H1 (cell line): ENCODE results near the gene CEBPB. TPM values are rescaled to one million over a fixed set of nuclear protein-coding genes. Genes with fewer than 3 reads are reported as not detected.

Source experiments
- CTCF ChIA-PET: fragments of 300-600 bp; sonication (Branson Sonifier 250); formaldehyde crosslinking; loops from one replicate; lab custom pipeline; 2021; ENCODE audit not compliant: partially characterized antibody; lab: Charles Lee
- POLR2A ChIA-PET: fragments of 300-600 bp; sonication (Branson Sonifier 250); formaldehyde crosslinking; loops from one replicate; lab custom pipeline; 2021; ENCODE audit warnings: inconsistent platforms; ENCODE audit not compliant: partially characterized antibody; lab: Charles Lee
- DNase-seq, 2 experiments: peaks; one replicate each; pipeline versions ENCODE4 v3.0.0 to v3.0.0-alpha.2; 2010 to 2022; ENCODE audit warnings: low spot score in 2 of 2, low read depth in 1 of 2, mixed read lengths in 1 of 2
- FAIRE-seq: peaks from 2 replicates; lab custom pipeline; 2011; peaks lifted over from hg19 to GRCh38; lab: Jason Lieb, UNC
- H2AFZ ChIP-seq: 2 replicates; pipeline ENCODE4 v1.8.1; 2012; ENCODE audit warnings: low read length, inconsistent platforms
- H2AK5ac ChIP-seq: 2 replicates; pipeline ENCODE4 v1.6.1; 2013; ENCODE audit warnings: low read depth, low read length
- H2BK120ac ChIP-seq: replicated peaks from 2 replicates; pipeline ENCODE3; 2013; ENCODE audit warnings: low read depth, low read length, inconsistent platforms
- H2BK12ac ChIP-seq: 2 replicates; pipeline ENCODE4 v1.6.1; 2013; ENCODE audit warnings: low read depth, low read length
- H2BK15ac ChIP-seq: 2 replicates; pipeline ENCODE4 v1.6.1; 2013; ENCODE audit warnings: low read length
- H2BK20ac ChIP-seq: 2 replicates; pipeline ENCODE4 v1.6.1; 2013; ENCODE audit warnings: low read length
- H2BK5ac ChIP-seq: 2 replicates; pipeline ENCODE4 v1.6.1; 2013; ENCODE audit warnings: low read depth, low read length
- H3K14ac ChIP-seq: 2 replicates; pipeline ENCODE4 v1.6.1; 2013; ENCODE audit warnings: inconsistent platforms; ENCODE audit not compliant: insufficient read length
- H3K18ac ChIP-seq: 2 replicates; pipeline ENCODE4 v1.6.1; 2013; ENCODE audit warnings: low read length; ENCODE audit errors: extremely low read depth
- H3K23ac ChIP-seq: 2 replicates; pipeline ENCODE4 v1.6.1; 2013; ENCODE audit warnings: inconsistent platforms; ENCODE audit not compliant: insufficient read length
- H3K23me2 ChIP-seq: 2 replicates; pipeline ENCODE4 v1.6.1; 2013; ENCODE audit warnings: low read depth, low read length
- H3K27ac ChIP-seq: 2 replicates; pipeline ENCODE4 v1.6.1; 2011; ENCODE audit warnings: low read depth, low read length, inconsistent platforms
- H3K27me3 ChIP-seq, 4 experiments: replicated peaks in 1 of 4; 1 replicate in 1 of 4; 2 replicates in 3 of 4; pipeline versions ENCODE4 v1.6.1 to v1.8.1; 2011 to 2013; ENCODE audit warnings: low read length in 3 of 4, mild to moderate bottlenecking in 3 of 4, inconsistent platforms in 2 of 4, mixed read lengths in 2 of 4, moderate library complexity in 1 of 4; ENCODE audit not compliant: control insufficient read depth in 3 of 4, insufficient read depth in 3 of 4; ENCODE audit errors: extremely low read depth in 1 of 4
- H3K36me3 ChIP-seq, 4 experiments: 2 replicates each; pipeline versions ENCODE4 v1.6.1 to v1.8.1; 2011 to 2013; ENCODE audit warnings: mild to moderate bottlenecking in 4 of 4, low read length in 3 of 4, moderate library complexity in 2 of 4, control low read depth in 1 of 4, inconsistent platforms in 1 of 4; ENCODE audit not compliant: insufficient read depth in 4 of 4, control insufficient read depth in 2 of 4
- H3K4ac ChIP-seq: replicated peaks from 2 replicates; pipeline ENCODE3; 2013; ENCODE audit warnings: low read length, low read depth, mixed read lengths, inconsistent platforms; ENCODE audit not compliant: insufficient read length
- H3K4me1 ChIP-seq, 4 experiments: replicated peaks in 1 of 4; 1 replicate in 1 of 4; 2 replicates in 3 of 4; pipeline versions ENCODE4 v1.6.1 to v1.8.1; 2011 to 2013; ENCODE audit warnings: low read length in 3 of 4, inconsistent platforms in 2 of 4, mixed read lengths in 1 of 4; ENCODE audit not compliant: insufficient read depth in 4 of 4, control insufficient read depth in 3 of 4
- H3K4me2 ChIP-seq, 2 experiments: 2 replicates each; pipeline versions ENCODE4 v1.6.1 to v1.8.1; 2011 to 2013; ENCODE audit warnings: low read depth in 2 of 2, low read length in 2 of 2, control low read depth in 1 of 2, inconsistent platforms in 1 of 2, mild to moderate bottlenecking in 1 of 2; ENCODE audit not compliant: insufficient read depth in 1 of 2
- H3K4me3 ChIP-seq, 4 experiments: fragments of 200-600, 300-600 bp in 1 of 4; sonication (generic), shearing (Covaris generic), sonication (Bioruptor Twin) in 1 of 4; 2 replicates each; pipeline versions ENCODE4 v1.5.1 to v1.8.1; 2011 to 2016; ENCODE audit warnings: low read length in 4 of 4, low read depth in 3 of 4, control low read depth in 2 of 4, inconsistent platforms in 2 of 4, mild to moderate bottlenecking in 2 of 4, mixed read lengths in 1 of 4, moderate library complexity in 1 of 4; ENCODE audit not compliant: insufficient read depth in 2 of 4; ENCODE audit errors: extremely low read depth in 1 of 4
- H3K56ac ChIP-seq: replicated peaks from 2 replicates; pipeline ENCODE3; 2013; ENCODE audit warnings: low read depth, mild to moderate bottlenecking, mixed read lengths, low read length, inconsistent platforms; ENCODE audit not compliant: insufficient read length
- H3K79me1 ChIP-seq: 2 replicates; pipeline ENCODE4 v1.6.1; 2013; ENCODE audit warnings: low read depth, low read length, control low read depth
- H3K79me2 ChIP-seq, 2 experiments: 2 replicates each; pipeline versions ENCODE4 v1.6.1 to v1.8.1; 2012 to 2013; ENCODE audit warnings: low read length in 2 of 2, mild to moderate bottlenecking in 2 of 2, inconsistent platforms in 1 of 2; ENCODE audit not compliant: insufficient read depth in 2 of 2, control insufficient read depth in 1 of 2
- H3K9ac ChIP-seq, 4 experiments: replicated peaks in 1 of 4; 1 replicate in 1 of 4; 2 replicates in 3 of 4; pipeline versions ENCODE4 v1.6.1 to v1.8.1; 2011 to 2013; ENCODE audit warnings: low read depth in 3 of 4, low read length in 3 of 4, control low read depth in 2 of 4, mild to moderate bottlenecking in 2 of 4, moderate library complexity in 2 of 4, inconsistent platforms in 1 of 4; ENCODE audit errors: extremely low read depth in 1 of 4
- H3K9me3 ChIP-seq, 2 experiments: 2 replicates each; pipeline versions ENCODE4 v1.6.1 to v1.8.1; 2012 to 2013; ENCODE audit warnings: mild to moderate bottlenecking in 2 of 2, moderate library complexity in 2 of 2, control low read depth in 1 of 2, inconsistent platforms in 1 of 2, low read depth in 1 of 2, low read length in 1 of 2, mixed read lengths in 1 of 2; ENCODE audit not compliant: insufficient read depth in 2 of 2
- H4K20me1 ChIP-seq, 2 experiments: replicated peaks in 1 of 2; 2 replicates each; pipeline versions ENCODE3 to v1.8.1; 2011 to 2013; ENCODE audit warnings: inconsistent platforms in 2 of 2, low read length in 2 of 2, mild to moderate bottlenecking in 1 of 2; ENCODE audit not compliant: insufficient read depth in 2 of 2, control insufficient read depth in 1 of 2
- H4K5ac ChIP-seq: 2 replicates; pipeline ENCODE4 v1.6.1; 2013; ENCODE audit warnings: low read length, low read depth, mixed read lengths, inconsistent platforms; ENCODE audit not compliant: insufficient read length
- H4K8ac ChIP-seq: 2 replicates; pipeline ENCODE4 v1.8.0; 2013; ENCODE audit warnings: mild to moderate bottlenecking, moderate library complexity, low read length, inconsistent platforms; ENCODE audit not compliant: insufficient read depth; ENCODE audit errors: extremely low read depth
- H4K91ac ChIP-seq: replicated peaks from 2 replicates; pipeline ENCODE3; 2013; ENCODE audit warnings: low read length, mixed read lengths, inconsistent platforms; ENCODE audit not compliant: insufficient read length
- RAD21 ChIP-seq, 2 experiments: IDR thresholded peaks in 1 of 2; conservative IDR thresholded peaks in 1 of 2; 2 replicates each; pipeline ENCODE4 v1.6.1; 2011; ENCODE audit warnings: low read depth in 2 of 2, low read length in 2 of 2, improper control_type of control experiment in 1 of 2, inconsistent platforms in 1 of 2, mild to moderate bottlenecking in 1 of 2, moderate library complexity in 1 of 2
- WGBS, 2 experiments: shearing (Covaris generic) in 1 of 2; methylation state at CpG; one replicate each; pipeline versions ENCODE4 v1.1.6 to v1.1.7; 2013 to 2015; ENCODE audit warnings: low lambda C conversion rate in 2 of 2, mixed read lengths in 2 of 2, inconsistent platforms in 1 of 2, low coverage in 1 of 2, missing lambda C conversion rate in 1 of 2; ENCODE audit not compliant: insufficient replicate concordance in 2 of 2, insufficient coverage in 1 of 2, insufficient read length in 1 of 2; ENCODE audit errors: extremely low coverage in 1 of 2, missing lambda C conversion rate in 1 of 2; 5-methylcytosine and 5-hydroxymethylcytosine counted together
- polyA plus RNA-seq, 7 experiments: library from polyadenylated mRNA; depleted of rRNA in 3 of 7; stranded (reverse) in 5 of 7; unstranded in 2 of 7; fragments of >200 nt in 5 of 7; fragments of 200-250 nt in 2 of 7; gene quantifications; 1 replicate in 5 of 7; 2 replicates in 1 of 7; 4 replicates in 1 of 7; pipeline versions ENCODE4 v1.2.1 to v1.2.3, GENCODE V29; 2011 to 2013; ENCODE audit warnings: missing spikeins in 2 of 7, mixed read lengths in 2 of 7
- total RNA-seq: library from RNA; stranded (reverse); fragmentation: NEBNext Ultra II Directional; extraction: Animal tissue kit (Norgen Biotek cat#: 25700); gene quantifications from 2 replicates; pipeline ENCODE4 v1.2.1, GENCODE V29; 2021
- TF ChIP-seq, protein P1 (sequence below), 3 experiments: IDR thresholded peaks; 1 replicate in 2 of 3; 2 replicates in 1 of 3; pipeline versions ENCODE4 v1.5.1 to v1.6.1; 2011; ENCODE audit warnings: low read length in 3 of 3, mild to moderate bottlenecking in 3 of 3, inconsistent platforms in 2 of 3, low read depth in 1 of 3, moderate library complexity in 1 of 3; ENCODE audit not compliant: insufficient read depth in 1 of 3; ENCODE audit errors: control extremely low read depth in 1 of 3
- TF ChIP-seq, protein P2 (sequence below): IDR thresholded peaks from 2 replicates; pipeline ENCODE4 v1.6.1; 2012; ENCODE audit warnings: low read length, inconsistent platforms

CEBPB gene
- total and polyA plus RNA-seq, 2 of the 8 experiments (the other 6 are each of a cell fraction or from before 2014, with no cell fraction given): 7.1 to 24.1 TPM

DNA sequence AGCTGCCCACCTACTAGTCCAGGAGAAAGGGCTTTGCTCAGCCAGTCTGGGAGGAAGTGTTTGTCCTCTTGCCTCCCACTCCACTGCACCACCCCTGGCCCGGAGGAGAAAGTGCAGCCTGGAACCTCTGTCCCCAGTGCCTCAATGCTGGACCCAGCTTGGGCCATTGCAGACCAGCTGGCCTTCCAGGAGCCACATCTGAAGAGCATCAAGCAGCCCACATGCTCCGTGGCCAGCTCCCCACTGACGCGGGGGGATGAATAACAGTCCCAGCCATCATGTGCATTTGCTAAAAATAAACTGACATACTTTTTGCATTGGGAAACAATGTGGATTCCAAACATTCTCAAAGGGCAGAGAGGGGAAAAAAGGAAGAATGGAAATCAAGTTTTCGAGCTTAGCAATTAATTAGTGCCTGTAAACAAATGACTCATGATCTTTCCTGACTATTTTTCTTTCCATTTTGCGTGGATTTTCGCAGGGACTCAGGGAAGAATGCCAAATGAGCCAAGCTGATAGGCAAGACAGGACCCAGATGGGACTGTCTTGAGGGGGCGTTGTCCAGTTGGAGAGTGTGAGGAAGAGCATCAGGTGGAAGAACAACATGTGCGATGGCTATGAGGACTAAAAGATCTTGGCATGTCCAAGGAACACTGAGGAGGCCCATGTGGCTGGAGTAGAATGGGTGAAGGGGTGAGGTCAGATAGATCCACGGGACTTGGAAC is 34.1 kb downstream of the CEBPB start:
- Histone ChIP-seq H3K4me3 (no peak overlapping the region), H2BK15ac (no peak overlapping the region), H3K79me1 (no peaks in the 10 kb centered on the region), H2BK5ac (no peak overlapping the region), H4K20me1 (no peaks in the 10 kb centered on the region), H3K56ac (no peak overlapping the region), H3K4ac (no peak overlapping the region), H3K27me3 (no peaks in the 10 kb centered on the region), H3K4me1 (no peaks in the 10 kb centered on the region; a peak in 1 of 7 replicates), H4K91ac (no peak overlapping the region), H3K14ac (no peak overlapping the region), H3K79me2 (no peaks in the 10 kb centered on the region), H3K9ac (no peak overlapping the region), H3K9me3 (no peaks in the 10 kb centered on the region), H3K23me2 (no peaks in the 10 kb centered on the region), H3K18ac (no peak overlapping the region), H2BK12ac (peak overlapping the region; percentile 23; the same call in 1 of the 2 replicates), H2BK20ac (no peak overlapping the region), H3K27ac (no peak overlapping the region), H4K8ac (peak overlapping the region; percentile 53; the same call in 1 of the 2 replicates), H2BK120ac (no peak overlapping the region), H2AK5ac (0 out of 2 replicates have a peak overlapping the region, but pooled peaks have one; percentile 39)
- WGBS, 2 experiments: 86% methylated on average over 9 of the region's 10 CpGs; no CpG with 5 or more reads in 1 of the 2 experiments
- no peak for DNase-seq
- CTCF ChIA-PET: interaction anchor here (0.6 to 3.3 kb wide), 14 partner anchors 10 to 145 kb away, joined by 3 to 16 read pairs (median 4); partner anchors contain the start of gene CEBPB
- TF ChIP-seq, protein P1, sequence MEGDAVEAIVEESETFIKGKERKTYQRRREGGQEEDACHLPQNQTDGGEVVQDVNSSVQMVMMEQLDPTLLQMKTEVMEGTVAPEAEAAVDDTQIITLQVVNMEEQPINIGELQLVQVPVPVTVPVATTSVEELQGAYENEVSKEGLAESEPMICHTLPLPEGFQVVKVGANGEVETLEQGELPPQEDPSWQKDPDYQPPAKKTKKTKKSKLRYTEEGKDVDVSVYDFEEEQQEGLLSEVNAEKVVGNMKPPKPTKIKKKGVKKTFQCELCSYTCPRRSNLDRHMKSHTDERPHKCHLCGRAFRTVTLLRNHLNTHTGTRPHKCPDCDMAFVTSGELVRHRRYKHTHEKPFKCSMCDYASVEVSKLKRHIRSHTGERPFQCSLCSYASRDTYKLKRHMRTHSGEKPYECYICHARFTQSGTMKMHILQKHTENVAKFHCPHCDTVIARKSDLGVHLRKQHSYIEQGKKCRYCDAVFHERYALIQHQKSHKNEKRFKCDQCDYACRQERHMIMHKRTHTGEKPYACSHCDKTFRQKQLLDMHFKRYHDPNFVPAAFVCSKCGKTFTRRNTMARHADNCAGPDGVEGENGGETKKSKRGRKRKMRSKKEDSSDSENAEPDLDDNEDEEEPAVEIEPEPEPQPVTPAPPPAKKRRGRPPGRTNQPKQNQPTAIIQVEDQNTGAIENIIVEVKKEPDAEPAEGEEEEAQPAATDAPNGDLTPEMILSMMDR (IDR thresholded peaks at IDR 0.05; ENCODE audit: control extremely low read depth in 1 of 3, insufficient read depth in 1 of 3, low read depth in 1 of 3, low read length in 3 of 3): peak; percentile 39 to 64 (median 60)
- TF ChIP-seq, protein P2, sequence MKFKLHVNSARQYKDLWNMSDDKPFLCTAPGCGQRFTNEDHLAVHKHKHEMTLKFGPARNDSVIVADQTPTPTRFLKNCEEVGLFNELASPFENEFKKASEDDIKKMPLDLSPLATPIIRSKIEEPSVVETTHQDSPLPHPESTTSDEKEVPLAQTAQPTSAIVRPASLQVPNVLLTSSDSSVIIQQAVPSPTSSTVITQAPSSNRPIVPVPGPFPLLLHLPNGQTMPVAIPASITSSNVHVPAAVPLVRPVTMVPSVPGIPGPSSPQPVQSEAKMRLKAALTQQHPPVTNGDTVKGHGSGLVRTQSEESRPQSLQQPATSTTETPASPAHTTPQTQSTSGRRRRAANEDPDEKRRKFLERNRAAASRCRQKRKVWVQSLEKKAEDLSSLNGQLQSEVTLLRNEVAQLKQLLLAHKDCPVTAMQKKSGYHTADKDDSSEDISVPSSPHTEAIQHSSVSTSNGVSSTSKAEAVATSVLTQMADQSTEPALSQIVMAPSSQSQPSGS: no peak
- TF ChIP-seq RAD21 (IDR thresholded peaks at IDR 0.05 in 1 of 2, conservative IDR thresholded peaks at IDR 0.05 in 1 of 2; ENCODE audit: low read depth in 2 of 2, low read length in 2 of 2): peak in 1 of 2 experiments; percentile 20; a peak in 2 of 4 replicates
- TF ChIP-seq, all 59 proteins: peak for 2
- peak overlapping the region; percentile 80; the same call in 1 of the 2 replicates for H2AFZ ChIP-seq
- POLR2A ChIA-PET: interaction anchor here (0.7 to 1.3 kb wide), 2 partner anchors 12 to 33 kb away, joined by 3 read pairs; no protein-coding TSS in a partner anchor
- no peak for FAIRE-seq
- H3K23ac ChIP-seq: no peak overlapping the region
- no peaks in the 10 kb centered on the region for H3K36me3 ChIP-seq
- H4K5ac ChIP-seq: no peak overlapping the region
- no peak overlapping the region for H3K4me2 ChIP-seq
